Upper lobe of right lung (tissue), 1 donor: Measurements from ENCODE around the gene U2AF2. TPM values are rescaled to one million over a fixed set of nuclear protein-coding genes. Genes with fewer than 3 reads are reported as not detected.
A peak's percentile ranks its signal among the peaks of the same experiment; 100 is the strongest.

Experiments
- ATAC-seq: fragments of 200-7000 bp; cut with Tn5 transposase; one replicate; pipeline ENCODE4 v1.9.1; 2020; ENCODE audit warnings: mild to moderate bottlenecking, moderate library complexity
- DNase-seq: peaks from one replicate; pipeline ENCODE4 v3.0.0-alpha.2; 2020
- H3K27ac ChIP-seq: fragments of 200-600 bp; one replicate; pipeline ENCODE4 v1.8.0; 2022
- H3K27me3 ChIP-seq: fragments of 200-600 bp; one replicate; pipeline ENCODE4 v1.8.0; 2022; ENCODE audit warnings: mild to moderate bottlenecking
- H3K36me3 ChIP-seq: fragments of 200-600 bp; one replicate; pipeline ENCODE4 v1.8.0; 2022
- H3K4me1 ChIP-seq: fragments of 200-600 bp; one replicate; pipeline ENCODE4 v1.8.0; 2022
- H3K4me3 ChIP-seq: fragments of 200-600 bp; one replicate; pipeline ENCODE4 v1.8.0; 2022; ENCODE audit warnings: mild to moderate bottlenecking
- H3K9me3 ChIP-seq: fragments of 200-600 bp; one replicate; pipeline ENCODE4 v1.8.0; 2022
- intact Hi-C: fragments of 100-400 bp; cut with DNase I; formaldehyde crosslinking; loops from one replicate; pipeline ENCODE4 v1.11.0; 2022
- total RNA-seq: library from RNA; stranded (reverse); fragmentation: NEBNext Ultra II Directional; extraction: Animal tissue kit (Norgen Biotek cat#: 25700); gene quantifications from one replicate; pipeline ENCODE4 v1.2.1, GENCODE V29; 2021
- TF ChIP-seq, protein P1 (sequence below): fragments of 200-600 bp; IDR thresholded peaks from one replicate; pipeline ENCODE4 v1.8.0; 2022; ENCODE audit warnings: antibody characterized with exemption
- donor health status: DM: no; HTN: yes; CAD: no; lungs with severe emphysema.

The U2AF2 gene
- total RNA-seq, 1 donor from 2014 or later, result 142 TPM

DNA sequence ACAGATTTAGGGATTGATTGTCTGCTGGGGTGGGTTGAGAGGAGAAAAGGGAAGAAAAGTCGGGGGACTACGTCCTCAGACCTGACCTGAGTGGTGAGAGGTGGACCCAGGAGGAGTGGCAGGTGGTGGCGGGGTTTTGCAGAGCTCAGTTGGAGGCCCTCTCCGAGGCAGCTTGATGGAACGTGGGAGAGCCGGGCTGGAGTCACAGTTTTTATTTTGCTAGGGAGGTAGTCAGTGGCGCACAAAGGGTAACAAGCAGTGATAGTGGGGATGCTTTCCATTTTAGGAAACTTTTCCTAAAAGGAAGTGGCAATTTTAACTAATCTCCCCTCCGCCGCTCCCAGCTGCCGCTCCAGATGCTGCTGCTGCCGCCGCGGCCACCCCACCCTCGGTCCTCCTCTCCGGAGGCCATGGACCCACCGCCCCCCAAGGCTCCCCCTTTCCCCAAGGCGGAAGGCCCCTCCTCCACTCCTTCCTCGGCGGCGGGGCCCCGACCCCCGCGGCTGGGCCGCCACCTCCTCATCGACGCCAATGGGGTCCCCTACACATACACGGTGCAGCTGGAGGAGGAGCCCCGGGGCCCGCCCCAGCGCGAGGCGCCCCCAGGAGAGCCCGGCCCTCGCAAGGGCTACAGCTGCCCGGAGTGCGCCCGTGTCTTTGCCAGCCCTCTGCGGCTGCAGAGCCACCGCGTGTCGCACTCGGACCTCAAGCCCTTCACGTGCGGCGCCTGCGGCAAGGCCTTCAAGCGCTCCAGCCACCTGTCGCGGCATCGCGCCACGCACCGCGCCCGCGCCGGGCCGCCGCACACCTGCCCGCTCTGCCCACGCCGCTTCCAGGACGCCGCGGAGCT lies 12.5 kb upstream of the U2AF2 start:
- peak; percentile 1 for ATAC-seq

DNA sequence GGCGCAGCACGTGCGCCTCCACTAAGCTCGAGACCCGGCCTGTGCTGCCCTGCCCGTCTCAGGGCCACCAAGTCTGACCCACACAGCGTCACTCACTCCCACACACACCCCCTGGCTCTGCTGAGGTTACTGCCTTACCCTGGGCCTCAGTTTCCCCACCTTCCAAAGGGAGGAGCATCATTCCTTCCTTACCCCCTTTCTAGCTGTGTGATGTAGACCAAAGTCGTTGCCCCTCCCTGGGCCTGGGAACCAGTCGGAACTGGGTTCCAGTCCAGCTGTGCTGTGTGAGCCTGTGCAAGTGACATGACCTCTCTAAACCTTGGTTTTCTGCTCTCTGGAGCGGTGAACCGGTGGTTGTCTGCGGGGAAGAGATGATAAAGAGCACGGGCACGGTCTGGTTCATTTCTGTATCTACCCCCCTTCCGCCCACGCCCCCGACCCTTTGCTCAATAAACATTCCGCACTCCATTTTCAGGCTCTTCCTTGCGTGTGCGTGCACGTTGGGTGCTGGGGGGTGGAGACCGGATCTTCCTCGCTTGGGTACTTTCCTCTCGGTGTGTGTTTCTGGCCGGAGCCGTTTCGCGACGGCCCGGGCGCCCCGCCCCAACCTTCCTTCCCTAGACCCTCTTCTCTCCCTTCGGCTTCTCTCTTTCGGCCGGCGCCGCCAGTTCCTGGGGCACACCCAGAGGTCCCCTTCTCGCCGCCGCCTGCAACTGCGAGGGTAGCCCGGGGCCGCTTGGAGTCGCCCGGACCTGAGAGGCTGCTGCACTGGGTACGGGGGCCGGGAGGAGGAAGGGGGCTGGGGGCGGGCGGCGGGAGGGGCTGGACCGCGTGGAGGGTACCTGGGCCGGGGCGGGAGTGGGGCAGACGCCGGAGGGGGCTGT lies 11.6 kb upstream of the U2AF2 start, which contains the start of gene ZNF581:
Gene ZNF581 (plus strand): TSS at position 647 of the 884 bp plus-strand sequence. CDS start 923 bp downstream, outside the sequence.
- TF ChIP-seq, protein P1, sequence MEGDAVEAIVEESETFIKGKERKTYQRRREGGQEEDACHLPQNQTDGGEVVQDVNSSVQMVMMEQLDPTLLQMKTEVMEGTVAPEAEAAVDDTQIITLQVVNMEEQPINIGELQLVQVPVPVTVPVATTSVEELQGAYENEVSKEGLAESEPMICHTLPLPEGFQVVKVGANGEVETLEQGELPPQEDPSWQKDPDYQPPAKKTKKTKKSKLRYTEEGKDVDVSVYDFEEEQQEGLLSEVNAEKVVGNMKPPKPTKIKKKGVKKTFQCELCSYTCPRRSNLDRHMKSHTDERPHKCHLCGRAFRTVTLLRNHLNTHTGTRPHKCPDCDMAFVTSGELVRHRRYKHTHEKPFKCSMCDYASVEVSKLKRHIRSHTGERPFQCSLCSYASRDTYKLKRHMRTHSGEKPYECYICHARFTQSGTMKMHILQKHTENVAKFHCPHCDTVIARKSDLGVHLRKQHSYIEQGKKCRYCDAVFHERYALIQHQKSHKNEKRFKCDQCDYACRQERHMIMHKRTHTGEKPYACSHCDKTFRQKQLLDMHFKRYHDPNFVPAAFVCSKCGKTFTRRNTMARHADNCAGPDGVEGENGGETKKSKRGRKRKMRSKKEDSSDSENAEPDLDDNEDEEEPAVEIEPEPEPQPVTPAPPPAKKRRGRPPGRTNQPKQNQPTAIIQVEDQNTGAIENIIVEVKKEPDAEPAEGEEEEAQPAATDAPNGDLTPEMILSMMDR, result no peak
- DNase-seq (peak; percentile 89), ATAC-seq (peak; percentile 65)
- Histone ChIP-seq H3K4me3 (peak within 1 kb of the TSS; percentile 89), H3K36me3 (peaks cover 13% of the 10 kb centered on the region), H3K9me3 (no peaks in the 10 kb centered on the region), H3K4me1 (peaks cover 51% of the 10 kb centered on the region), H3K27ac (peak within 1 kb of the TSS; percentile 84), H3K27me3 (no peaks in the 10 kb centered on the region)
- intact Hi-C loops, result no loop called here

More for the DNA sequence above, 12.5 kb upstream of the U2AF2 start:
- peaks cover 51% of the 10 kb centered on the region for H3K4me1 ChIP-seq
- no peaks in the 10 kb centered on the region for H3K9me3 ChIP-seq
- TF ChIP-seq, protein P1, result no peak
- H3K36me3 ChIP-seq, result peaks cover 13% of the 10 kb centered on the region
- peak; percentile 80 for DNase-seq
- intact Hi-C loops, result no loop called here
- H3K27me3 ChIP-seq, result no peaks in the 10 kb centered on the region
- peak overlapping the region; percentile 84 for H3K27ac ChIP-seq
- H3K4me3 ChIP-seq, result peak overlapping the region; percentile 89

DNA sequence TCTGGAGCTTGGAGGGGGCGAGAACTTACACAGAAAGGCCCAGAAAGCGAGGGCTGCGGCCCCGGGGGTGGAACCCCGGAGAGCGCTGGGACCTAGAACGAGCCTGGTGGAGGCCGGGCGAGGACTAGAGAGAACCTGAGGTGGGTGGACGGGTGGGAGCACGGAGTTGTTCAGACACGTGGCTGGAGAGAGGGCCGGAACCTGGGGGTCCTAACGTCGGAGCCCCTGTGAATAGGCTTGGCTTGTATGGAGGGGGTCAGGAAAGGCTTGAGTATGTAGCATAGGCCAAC lies 11.0 kb upstream of the U2AF2 start:
- intact Hi-C loops, result no loop called here
- TF ChIP-seq, protein P1, result no peak
- peaks cover 13% of the 10 kb centered on the region for H3K36me3 ChIP-seq
- no peak for DNase-seq
- no peak for ATAC-seq
- H3K27ac ChIP-seq, result peak overlapping the region; percentile 84
- H3K27me3 ChIP-seq, result no peaks in the 10 kb centered on the region
- peaks cover 50% of the 10 kb centered on the region for H3K4me1 ChIP-seq
- H3K9me3 ChIP-seq, result no peaks in the 10 kb centered on the region
- H3K4me3 ChIP-seq, result peak overlapping the region; percentile 89

DNA sequence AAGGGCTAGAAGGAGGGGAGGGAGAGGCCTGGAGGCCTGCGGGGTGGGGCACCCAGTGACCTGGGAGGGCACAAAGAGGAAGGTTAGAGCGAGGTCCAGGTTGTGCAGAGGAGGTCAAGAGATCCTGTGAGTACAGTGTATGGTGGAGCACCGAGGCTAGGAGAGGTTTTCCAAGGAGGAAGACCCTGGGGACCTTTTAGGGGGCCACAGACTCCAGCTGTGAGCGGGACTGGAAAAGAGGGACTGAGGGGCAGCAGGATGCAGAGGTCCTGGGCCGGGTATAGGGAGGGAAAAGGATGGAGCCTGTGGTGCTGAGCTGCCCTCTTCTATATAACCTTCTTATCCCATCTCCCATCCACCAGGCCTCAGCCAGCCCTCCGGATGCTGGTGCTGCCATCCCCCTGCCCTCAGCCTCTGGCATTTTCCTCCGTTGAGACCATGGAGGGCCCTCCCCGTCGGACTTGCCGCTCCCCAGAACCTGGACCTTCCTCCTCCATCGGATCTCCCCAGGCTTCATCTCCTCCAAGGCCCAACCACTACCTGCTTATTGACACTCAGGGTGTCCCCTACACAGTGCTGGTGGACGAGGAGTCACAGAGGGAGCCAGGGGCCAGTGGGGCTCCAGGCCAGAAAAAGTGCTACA lies 10.5 kb upstream of the U2AF2 start:
- H3K4me1 ChIP-seq, result peaks cover 50% of the 10 kb centered on the region

More for the DNA sequence above, 10.5 kb upstream of the U2AF2 start:
- no peak for ATAC-seq
- intact Hi-C loops, result no loop called here
- peaks cover 13% of the 10 kb centered on the region for H3K36me3 ChIP-seq
- H3K27ac ChIP-seq, result no peak overlapping the region
- H3K4me3 ChIP-seq, result peak overlapping the region; percentile 89
- DNase-seq, result no peak
- no peaks in the 10 kb centered on the region for H3K27me3 ChIP-seq
- TF ChIP-seq, protein P1, result no peak
- no peaks in the 10 kb centered on the region for H3K9me3 ChIP-seq
